Lower leg skin (tissue), 4 donors: ENCODE measurements around the gene ABRAXAS1. TPM values are rescaled to one million over a fixed set of nuclear protein-coding genes. Genes with fewer than 3 reads are reported as not detected.

Experiments
- DNase-seq, 2 donors: peaks; one replicate each; pipeline ENCODE4 v3.0.0-alpha.2; 2019; ENCODE audit warnings: low spot score in 2 of 2
- H3K4me3 ChIP-seq: fragments of 200-600 bp; sonication (generic); 2 replicates; pipeline ENCODE4 v1.5.1; 2017; ENCODE audit warnings: mild to moderate bottlenecking, low read depth; ENCODE audit not compliant: poor library complexity, severe bottlenecking
- CTCF ChIP-seq, 3 donors: fragments of 450-650 bp; IDR thresholded peaks; one replicate each; pipeline ENCODE4 v1.5.1; 2016; ENCODE audit warnings: antibody characterized with exemption in 3 of 3, mild to moderate bottlenecking in 3 of 3, moderate library complexity in 2 of 3
- POLR2A ChIP-seq, 2 donors: fragments of 450-650 bp; IDR thresholded peaks; one replicate each; pipeline ENCODE4 v1.6.1; 2016 to 2017; ENCODE audit warnings: antibody characterized with exemption in 2 of 2, mild to moderate bottlenecking in 1 of 2, moderate library complexity in 1 of 2
- WGBS, 2 donors: methylation state at CpG; one replicate each; pipeline ENCODE4 v1.1.5; 2018; 5-methylcytosine and 5-hydroxymethylcytosine counted together
- intact Hi-C: fragments of 100-400 bp; cut with DNase I; formaldehyde crosslinking; loops from one replicate; pipeline ENCODE4 v1.15.0; 2023; ENCODE audit warnings: low total_unique reads
- total RNA-seq, 4 donors: library from RNA; depleted of rRNA; stranded (reverse); fragments of >200 nt; gene quantifications; one replicate each; pipeline ENCODE4 v1.1.0, GENCODE V29; 2016

The ABRAXAS1 gene
- total RNA-seq, 4 donors from 2014 or later, result 5.4 to 7.7 (median 7.3) TPM

GRCh38 chr4:83438719-83439118, 46.2 kb downstream of the ABRAXAS1 start:
- H3K4me3 ChIP-seq, result no peak overlapping the region
- intact Hi-C loops, result no loop called here

GRCh38 chr4:83436680-83437079, 48.2 kb downstream of the ABRAXAS1 start:
- no peak overlapping the region for H3K4me3 ChIP-seq
- 94 to 96% methylated on average over 4 of the region's 4 CpGs for WGBS, 2 donors
- no peak for TF ChIP-seq POLR2A (IDR thresholded peaks at IDR 0.05)
- no peak for TF ChIP-seq CTCF (IDR thresholded peaks at IDR 0.05)
- intact Hi-C loops, result no loop called here
- DNase-seq, result no peak

More at GRCh38 chr4:83438719-83439118, 46.2 kb downstream of the ABRAXAS1 start:
- no peak for DNase-seq
- no peak for TF ChIP-seq CTCF (IDR thresholded peaks at IDR 0.05)
- TF ChIP-seq POLR2A (IDR thresholded peaks at IDR 0.05), result no peak

- intact Hi-C loops, result no loop called here
- TF ChIP-seq POLR2A (IDR thresholded peaks at IDR 0.05) (no peak), CTCF (IDR thresholded peaks at IDR 0.05) (no peak)
- 93 to 100% methylated on average over 1 of the region's 1 CpG for WGBS, 2 donors
Observed at GRCh38 chr4:83431200-83431599, 53.7 kb downstream of the ABRAXAS1 start.

GRCh38 chr4:83418211-83418610, 66.7 kb downstream of the ABRAXAS1 start:
- no peak for TF ChIP-seq CTCF (IDR thresholded peaks at IDR 0.05)
- TF ChIP-seq POLR2A (IDR thresholded peaks at IDR 0.05), result no peak
- intact Hi-C loops, result no loop called here
- no peak overlapping the region for H3K4me3 ChIP-seq
- no peak for DNase-seq

More at GRCh38 chr4:83431200-83431599, 53.7 kb downstream of the ABRAXAS1 start:
- DNase-seq, result no peak
- no peak overlapping the region for H3K4me3 ChIP-seq

- 86 to 87% methylated on average over 4 of the region's 4 CpGs for WGBS, 2 donors
- no peak for TF ChIP-seq CTCF (IDR thresholded peaks at IDR 0.05)
- no peak for TF ChIP-seq POLR2A (IDR thresholded peaks at IDR 0.05)
- H3K4me3 ChIP-seq, result no peak overlapping the region
- no peak for DNase-seq
- intact Hi-C loops, result no loop called here
Observed at GRCh38 chr4:83417566-83417965, 67.3 kb downstream of the ABRAXAS1 start.

- DNase-seq, result no peak
- H3K4me3 ChIP-seq, result no peak overlapping the region
- TF ChIP-seq CTCF (IDR thresholded peaks at IDR 0.05) (no peak), POLR2A (IDR thresholded peaks at IDR 0.05) (no peak)
- intact Hi-C loops, result no loop called here
- WGBS, 2 donors, result 97% methylated on average over 2 of the region's 2 CpGs
Observed at GRCh38 chr4:83413676-83414075, 71.2 kb downstream of the ABRAXAS1 start.
